Measurements from ENCODE around the gene MIB2.
A peak's percentile ranks its signal among the peaks of the same experiment; 100 is the strongest.

The MIB2 gene

GRCh38 chr1:1598051-1598719 is 17.1 kb upstream of the MIB2 start:
- no peak for DNase-seq (ENCODE audit: low spot score)
- TF ChIP-seq CTCF (IDR thresholded peaks at IDR 0.05; ENCODE audit: borderline replicate concordance, control extremely low read depth, extremely low read depth, insufficient read depth, missing control alignments) = no peak
- in situ Hi-C loops (cut with MboI; ENCODE audit: low sequenced_read_pairs, unreplicated experiment) = no loop called here

- in situ Hi-C loops (cut with MboI; ENCODE audit: low sequenced_read_pairs, unreplicated experiment) = no loop called here
- no peak for DNase-seq (ENCODE audit: low spot score)
- no peak for TF ChIP-seq CTCF (IDR thresholded peaks at IDR 0.05; ENCODE audit: borderline replicate concordance, control extremely low read depth, extremely low read depth, insufficient read depth, missing control alignments)
Observed at GRCh38 chr1:1598720-1599029, 16.6 kb upstream of the MIB2 start.

- peak; percentile 18 for TF ChIP-seq CTCF (IDR thresholded peaks at IDR 0.05; ENCODE audit: borderline replicate concordance, control extremely low read depth, extremely low read depth, insufficient read depth, missing control alignments)
- peak; percentile 72 for DNase-seq (ENCODE audit: low spot score)
- in situ Hi-C loops (cut with MboI; ENCODE audit: low sequenced_read_pairs, unreplicated experiment) = no loop called here
Observed at GRCh38 chr1:1599030-1599934, 16.0 kb upstream of the MIB2 start.

GRCh38 chr1:1599935-1600860 is 15.1 kb upstream of the MIB2 start, which contains the start of gene FNDC10:
Gene FNDC10 (minus strand): TSS chr1:1600135. CDS start chr1:1600015, 120 bp downstream.
- no peak for TF ChIP-seq CTCF (IDR thresholded peaks at IDR 0.05; ENCODE audit: borderline replicate concordance, control extremely low read depth, extremely low read depth, insufficient read depth, missing control alignments)
- DNase-seq (ENCODE audit: low spot score) = peak; percentile 57
- in situ Hi-C loops (cut with MboI; ENCODE audit: low sequenced_read_pairs, unreplicated experiment) = no loop called here

- no peak for DNase-seq (ENCODE audit: low spot score)
- in situ Hi-C loops (cut with MboI; ENCODE audit: low sequenced_read_pairs, unreplicated experiment) = no loop called here
- no peak for TF ChIP-seq CTCF (IDR thresholded peaks at IDR 0.05; ENCODE audit: borderline replicate concordance, control extremely low read depth, extremely low read depth, insufficient read depth, missing control alignments)
Observed at GRCh38 chr1:1600861-1601563, 14.3 kb upstream of the MIB2 start.
